Prostate gland (tissue), 2 donors: ENCODE results near the gene ERCC5. TPM values are rescaled to one million over a fixed set of nuclear protein-coding genes. Genes with fewer than 3 reads are reported as not detected.

Experiments used
- DNase-seq: peaks from one replicate; pipeline ENCODE4 v3.0.0-alpha.2; 2019; ENCODE audit warnings: low spot score
- H3K27ac ChIP-seq, 2 donors: fragments of 200-600 bp; sonication (generic); 2 replicates each; pipeline ENCODE4 v1.5.1; 2017 to 2019
- H3K27me3 ChIP-seq: fragments of 200-600 bp; sonication (generic); replicated peaks from 2 replicates; pipeline ENCODE4 v1.5.1; 2019; ENCODE audit not compliant: insufficient read depth
- H3K36me3 ChIP-seq, 2 donors: fragments of 200-600 bp; sonication (generic); 1 replicate in 1 of 2; 2 replicates in 1 of 2; pipeline versions ENCODE4 v1.5.1 to v1.8.1; 2017 to 2019
- H3K4me1 ChIP-seq: fragments of 200-600 bp; sonication (generic); replicated peaks from 2 replicates; pipeline ENCODE4 v1.5.1; 2019
- H3K4me3 ChIP-seq, 2 donors: fragments of 200-600 bp; sonication (generic); 2 replicates each; pipeline ENCODE4 v1.5.1; 2017 to 2019
- H3K9me3 ChIP-seq: fragments of 200-600 bp; sonication (generic); 2 replicates; pipeline ENCODE4 v1.5.1; 2017
- POLR2A ChIP-seq: fragments of 450-650 bp; IDR thresholded peaks from one replicate; pipeline ENCODE4 v1.6.1; 2016; ENCODE audit warnings: antibody characterized with exemption, mild to moderate bottlenecking
- POLR2AphosphoS5 ChIP-seq: sonication (generic); formaldehyde crosslinking; IDR thresholded peaks from one replicate; pipeline ENCODE4 v1.6.1; 2017; ENCODE audit warnings: antibody characterized with exemption
- WGBS: methylation state at CpG from one replicate; pipeline ENCODE4 v1.1.5; 2018; 5-methylcytosine and 5-hydroxymethylcytosine counted together
- intact Hi-C: fragments of 100-400 bp; cut with DNase I; formaldehyde crosslinking; loops from one replicate; pipeline ENCODE4 v1.14.2; 2022
- total RNA-seq, 2 donors: library from RNA; depleted of rRNA; stranded (reverse); fragments of >200 nt; gene quantifications; one replicate each; pipeline ENCODE4 v1.1.0, GENCODE V29; 2016
- TF ChIP-seq, protein P1 (sequence below), 4 experiments: fragments of 200-600 bp in 2 of 4; fragments of 450-650 bp in 2 of 4; sonication (generic) in 2 of 4; IDR thresholded peaks; 1 replicate in 3 of 4; 2 replicates in 1 of 4; pipeline ENCODE4 v1.5.1; 2016 to 2019; ENCODE audit warnings: antibody characterized with exemption in 4 of 4, mild to moderate bottlenecking in 2 of 4, moderate library complexity in 2 of 4

Gene ERCC5
- total RNA-seq, 2 donors from 2014 or later: 60.9 to 72.7 TPM

DNA sequence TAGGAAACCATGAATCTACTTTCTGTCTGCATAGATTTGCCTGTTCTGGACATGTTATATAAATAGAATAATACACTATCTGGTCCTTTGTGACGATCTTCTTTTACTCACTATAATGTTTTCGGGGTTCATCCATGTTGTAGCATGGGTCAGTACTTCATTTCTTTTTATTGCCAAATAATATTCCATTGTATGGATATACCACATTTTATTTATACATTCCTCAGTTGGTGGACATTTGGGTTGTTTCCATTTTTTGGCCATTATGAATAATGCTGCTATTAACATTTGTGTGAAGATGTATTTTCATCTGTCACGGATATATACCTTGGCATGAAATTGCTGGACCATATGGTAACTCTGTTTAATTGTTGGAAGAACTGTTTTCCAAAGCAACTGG is 40.2 kb upstream of the ERCC5 start:
- no peak for DNase-seq
- H3K36me3 ChIP-seq: no peaks in the 10 kb centered on the region
- H3K4me3 ChIP-seq: no peak overlapping the region
- 98% methylated on average over 3 of the region's 3 CpGs for WGBS
- H3K27me3 ChIP-seq: no peaks in the 10 kb centered on the region
- no peaks in the 10 kb centered on the region for H3K9me3 ChIP-seq
- H3K27ac ChIP-seq: no peak overlapping the region
- no peaks in the 10 kb centered on the region for H3K4me1 ChIP-seq
- intact Hi-C loops: no loop called here
- TF ChIP-seq, protein P1, sequence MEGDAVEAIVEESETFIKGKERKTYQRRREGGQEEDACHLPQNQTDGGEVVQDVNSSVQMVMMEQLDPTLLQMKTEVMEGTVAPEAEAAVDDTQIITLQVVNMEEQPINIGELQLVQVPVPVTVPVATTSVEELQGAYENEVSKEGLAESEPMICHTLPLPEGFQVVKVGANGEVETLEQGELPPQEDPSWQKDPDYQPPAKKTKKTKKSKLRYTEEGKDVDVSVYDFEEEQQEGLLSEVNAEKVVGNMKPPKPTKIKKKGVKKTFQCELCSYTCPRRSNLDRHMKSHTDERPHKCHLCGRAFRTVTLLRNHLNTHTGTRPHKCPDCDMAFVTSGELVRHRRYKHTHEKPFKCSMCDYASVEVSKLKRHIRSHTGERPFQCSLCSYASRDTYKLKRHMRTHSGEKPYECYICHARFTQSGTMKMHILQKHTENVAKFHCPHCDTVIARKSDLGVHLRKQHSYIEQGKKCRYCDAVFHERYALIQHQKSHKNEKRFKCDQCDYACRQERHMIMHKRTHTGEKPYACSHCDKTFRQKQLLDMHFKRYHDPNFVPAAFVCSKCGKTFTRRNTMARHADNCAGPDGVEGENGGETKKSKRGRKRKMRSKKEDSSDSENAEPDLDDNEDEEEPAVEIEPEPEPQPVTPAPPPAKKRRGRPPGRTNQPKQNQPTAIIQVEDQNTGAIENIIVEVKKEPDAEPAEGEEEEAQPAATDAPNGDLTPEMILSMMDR (IDR thresholded peaks at IDR 0.05): no peak
- TF ChIP-seq POLR2A (no peak), POLR2AphosphoS5 (no peak)

DNA sequence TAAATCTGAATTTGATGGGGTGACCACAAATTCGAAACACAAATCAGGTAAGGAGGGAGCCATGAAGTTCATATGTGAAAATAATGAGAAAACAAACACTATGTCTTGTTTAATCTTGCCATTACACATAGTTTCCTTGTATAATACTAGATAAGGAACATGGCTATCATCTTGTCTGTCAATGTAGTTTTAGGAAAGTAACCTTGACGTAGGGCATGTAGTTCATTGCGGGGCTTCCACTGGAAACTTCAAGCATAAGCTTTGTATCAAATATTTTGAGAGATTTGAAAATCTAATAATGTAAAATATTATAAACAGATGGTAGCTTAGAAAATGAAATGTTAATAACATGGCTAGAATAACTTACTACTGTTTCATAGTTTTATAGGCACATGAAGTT is 38.1 kb upstream of the ERCC5 start:
- intact Hi-C loops: no loop called here
- no peak for DNase-seq
- 95% methylated on average over 3 of the region's 3 CpGs for WGBS
- Histone ChIP-seq H3K4me3 (no peak overlapping the region), H3K4me1 (no peaks in the 10 kb centered on the region), H3K9me3 (no peaks in the 10 kb centered on the region), H3K27me3 (no peaks in the 10 kb centered on the region), H3K36me3 (no peaks in the 10 kb centered on the region), H3K27ac (no peak overlapping the region)
- TF ChIP-seq POLR2AphosphoS5: no peak
- TF ChIP-seq, protein P1 (IDR thresholded peaks at IDR 0.05): no peak
- no peak for TF ChIP-seq POLR2A

DNA sequence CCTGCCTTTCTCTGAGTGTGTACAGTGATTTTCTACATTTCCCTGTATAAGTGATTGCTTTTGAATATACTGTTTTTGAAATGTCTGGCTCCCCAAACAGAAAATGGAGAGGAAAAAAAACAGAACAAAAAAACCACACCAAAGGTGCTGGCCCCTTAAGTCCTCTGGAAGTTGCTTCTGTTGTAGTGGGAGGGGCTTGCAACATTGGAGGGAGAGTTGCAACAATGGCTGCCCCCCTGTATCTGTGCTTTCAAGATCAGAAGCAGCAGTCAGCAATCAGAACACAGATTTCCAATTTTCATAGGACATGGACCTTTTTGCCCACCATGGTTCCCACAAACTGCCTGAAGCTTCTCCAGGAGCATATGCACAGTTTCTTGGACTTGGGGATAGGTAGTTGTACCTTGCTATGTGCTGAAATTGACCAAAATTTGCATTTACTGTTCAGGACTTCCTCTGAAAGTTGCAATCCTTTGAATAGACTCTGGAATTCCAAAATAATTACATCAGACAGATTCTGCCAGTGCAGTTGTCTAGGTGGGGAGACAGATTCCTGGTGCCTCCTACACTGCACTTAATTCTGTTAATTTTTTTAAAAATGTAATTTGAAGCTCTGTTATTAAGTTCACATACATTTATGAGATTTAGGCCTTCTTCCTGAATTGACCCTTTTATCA is 33.1 kb upstream of the ERCC5 start:
- H3K27ac ChIP-seq: no peak overlapping the region
- no peak overlapping the region for H3K4me3 ChIP-seq
- H3K36me3 ChIP-seq: no peaks in the 10 kb centered on the region
- no peaks in the 10 kb centered on the region for H3K4me1 ChIP-seq
- H3K27me3 ChIP-seq: no peaks in the 10 kb centered on the region
- intact Hi-C loops: no loop called here
- DNase-seq: no peak
- no peaks in the 10 kb centered on the region for H3K9me3 ChIP-seq
- TF ChIP-seq, protein P1 (IDR thresholded peaks at IDR 0.05): no peak
- no peak for TF ChIP-seq POLR2A
- no peak for TF ChIP-seq POLR2AphosphoS5

DNA sequence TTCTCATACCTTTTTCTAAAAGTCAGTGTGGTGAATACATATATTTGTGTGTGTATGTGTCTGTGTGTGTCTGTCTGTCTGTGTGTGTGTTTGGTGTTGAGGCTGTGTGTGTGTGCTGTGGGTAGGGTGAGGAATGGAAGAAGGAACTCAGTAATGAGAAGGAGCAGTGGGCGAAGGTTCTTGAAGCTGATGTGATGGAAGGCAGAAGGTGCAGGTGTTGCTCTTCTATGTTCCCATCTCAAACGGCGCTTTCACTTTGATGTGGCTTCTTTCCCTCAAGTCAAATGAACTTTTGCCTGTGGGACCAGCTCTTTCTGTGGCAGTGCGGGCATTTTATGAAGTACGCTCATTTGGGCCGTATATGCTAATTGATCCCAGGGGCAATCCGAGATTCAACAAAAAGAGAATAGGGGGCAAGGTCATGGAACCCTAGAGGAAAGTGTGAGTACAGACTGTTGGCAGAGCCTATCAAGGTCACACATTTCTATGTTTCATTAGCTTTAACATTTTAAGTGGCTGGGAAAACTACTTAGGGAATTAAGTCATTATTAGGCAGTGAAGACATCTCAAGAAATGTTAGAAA is 31.7 kb upstream of the ERCC5 start:
- H3K4me3 ChIP-seq: no peak overlapping the region
- no peaks in the 10 kb centered on the region for H3K4me1 ChIP-seq
- no peaks in the 10 kb centered on the region for H3K9me3 ChIP-seq
- WGBS: 88% methylated on average over 7 of the region's 7 CpGs
- no peak overlapping the region for H3K27ac ChIP-seq
- intact Hi-C loops: no loop called here
- no peaks in the 10 kb centered on the region for H3K27me3 ChIP-seq
- DNase-seq: no peak
- TF ChIP-seq POLR2A: no peak
- TF ChIP-seq, protein P1 (IDR thresholded peaks at IDR 0.05): no peak
- no peak for TF ChIP-seq POLR2AphosphoS5
- H3K36me3 ChIP-seq: no peaks in the 10 kb centered on the region

DNA sequence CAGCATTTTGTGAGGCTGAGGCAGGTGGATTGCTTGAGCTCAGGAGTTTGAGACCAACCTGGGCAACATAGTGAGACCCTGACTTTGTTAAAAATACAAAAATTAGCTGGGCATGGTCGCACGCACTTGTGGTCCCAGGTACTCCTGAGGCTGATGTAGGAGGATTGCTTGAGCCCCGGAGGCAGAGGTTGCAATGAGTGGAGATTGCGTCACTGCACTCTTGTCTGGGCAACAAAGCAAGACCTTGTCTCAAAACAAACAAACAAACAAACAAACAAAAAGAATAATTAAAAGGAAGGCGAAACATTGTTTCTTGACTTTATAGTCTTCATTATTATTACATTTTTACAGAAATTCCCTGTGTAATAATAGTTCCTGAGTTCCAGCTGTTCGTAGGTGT is 31.0 kb upstream of the ERCC5 start:
- TF ChIP-seq POLR2A (no peak), POLR2AphosphoS5 (no peak)
- TF ChIP-seq, protein P1 (IDR thresholded peaks at IDR 0.05): no peak

More for the DNA sequence above, 31.0 kb upstream of the ERCC5 start:
- WGBS: 79% methylated on average over 6 of the region's 6 CpGs
- H3K4me3 ChIP-seq: no peak overlapping the region
- no peaks in the 10 kb centered on the region for H3K36me3 ChIP-seq
- intact Hi-C loops: no loop called here
- H3K4me1 ChIP-seq: no peaks in the 10 kb centered on the region
- no peaks in the 10 kb centered on the region for H3K27me3 ChIP-seq
- DNase-seq: no peak
- H3K27ac ChIP-seq: no peak overlapping the region
- no peaks in the 10 kb centered on the region for H3K9me3 ChIP-seq
